ENCODE results near the gene RASGRF1.

The RASGRF1 gene

GRCh38 chr15:79065361-79065705 lies 25.2 kb downstream of the RASGRF1 start:
- H3K27ac ChIP-seq: no peak overlapping the region
- no peak for DNase-seq (ENCODE audit: low spot score)
- ChIA-PET POLR2A (ENCODE audit: low non-redundant PET) (no interaction called here), CTCF (interaction anchor here (1.7 kb wide), 1 partner anchor 119 kb away, joined by 8 read pairs; no protein-coding TSS in a partner anchor)
- TF ChIP-seq CTCF (conservative IDR thresholded peaks at IDR 0.05; ENCODE audit: low read depth): no peak

DNA sequence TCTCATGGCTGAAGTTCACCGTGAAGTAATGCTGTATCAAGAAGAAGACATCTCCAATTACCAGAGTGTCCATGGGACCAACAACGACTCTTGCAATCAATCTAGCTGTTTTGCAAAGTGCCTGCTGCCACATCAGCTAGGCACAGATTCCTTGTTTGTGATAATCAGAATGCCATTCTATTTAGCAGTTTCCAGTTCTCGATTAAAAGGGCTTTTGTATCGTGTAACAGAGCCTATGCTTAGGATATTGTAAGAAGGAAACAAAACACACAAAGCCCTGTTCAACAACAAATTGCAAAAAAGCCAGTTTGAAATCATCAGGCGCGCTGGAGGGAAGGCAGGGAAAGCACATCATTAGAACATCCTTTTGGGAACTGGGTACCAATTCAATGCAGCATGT lies 26.1 kb downstream of the RASGRF1 start:
- no peak for DNase-seq (ENCODE audit: low spot score)
- ChIA-PET POLR2A (ENCODE audit: low non-redundant PET) (no interaction called here), CTCF (interaction anchor here (1.7 kb wide), 1 partner anchor 120 kb away, joined by 8 read pairs; no protein-coding TSS in a partner anchor)
- TF ChIP-seq CTCF (conservative IDR thresholded peaks at IDR 0.05; ENCODE audit: low read depth): no peak
- no peak overlapping the region for H3K27ac ChIP-seq

DNA sequence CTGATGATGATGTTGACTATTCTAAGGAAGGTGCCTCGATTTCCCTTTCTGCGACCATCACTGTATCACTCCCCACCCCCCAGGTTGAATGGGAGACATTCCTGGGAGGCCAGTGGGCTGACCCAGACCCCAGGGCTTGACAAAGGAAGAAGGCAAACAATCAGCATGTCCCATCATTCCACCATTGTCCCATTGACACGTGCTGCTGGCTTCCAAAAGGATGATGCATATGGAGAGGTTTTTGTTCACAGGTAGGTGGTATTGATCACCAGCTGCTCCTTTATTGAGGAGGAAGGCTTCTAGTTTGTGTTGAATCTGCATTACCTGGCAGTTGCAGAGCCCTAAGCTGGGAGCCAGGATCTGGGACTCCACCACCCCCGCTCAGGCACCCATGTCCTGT lies 30.4 kb downstream of the RASGRF1 start:
- no peak for TF ChIP-seq CTCF (conservative IDR thresholded peaks at IDR 0.05; ENCODE audit: low read depth)
- POLR2A ChIA-PET (ENCODE audit: low non-redundant PET): no interaction called here
- no peak for DNase-seq (ENCODE audit: low spot score)
- CTCF ChIA-PET: no interaction called here
- H3K27ac ChIP-seq: no peak overlapping the region

DNA sequence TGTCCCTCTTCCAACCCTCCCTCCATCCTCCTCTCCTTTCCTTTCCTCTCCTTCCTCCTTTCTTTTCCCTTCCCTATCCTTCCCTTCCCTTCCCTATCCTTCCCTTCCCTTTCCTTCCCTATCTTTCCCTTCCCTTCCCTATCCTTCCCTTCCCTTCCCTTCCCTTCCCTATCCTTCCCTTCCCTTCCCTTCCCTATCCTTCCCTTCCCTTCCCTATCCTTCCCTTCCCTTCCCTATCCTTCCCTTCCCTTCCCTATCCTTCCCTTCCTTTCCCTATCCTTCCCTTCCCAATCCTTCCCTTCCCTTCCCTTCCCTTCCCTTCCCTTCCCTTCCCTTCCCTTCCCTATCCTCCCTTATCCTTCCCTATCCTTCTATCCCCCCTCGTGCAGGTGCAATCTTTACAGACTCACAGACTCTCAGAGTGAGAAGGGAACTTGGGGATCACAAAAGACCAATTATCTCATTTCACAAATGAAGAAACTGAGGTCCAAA lies 31.5 kb downstream of the RASGRF1 start:
- TF ChIP-seq CTCF (conservative IDR thresholded peaks at IDR 0.05; ENCODE audit: low read depth): no peak
- no peak for DNase-seq (ENCODE audit: low spot score)
- ChIA-PET CTCF (no interaction called here), POLR2A (ENCODE audit: low non-redundant PET) (no interaction called here)
- no peak overlapping the region for H3K27ac ChIP-seq

GRCh38 chr15:79058260-79058850 lies 32.2 kb downstream of the RASGRF1 start:
- ChIA-PET POLR2A (ENCODE audit: low non-redundant PET) (no interaction called here), CTCF (no interaction called here)
- no peak for DNase-seq (ENCODE audit: low spot score)
- no peak for TF ChIP-seq CTCF (conservative IDR thresholded peaks at IDR 0.05; ENCODE audit: low read depth)
- no peak overlapping the region for H3K27ac ChIP-seq

GRCh38 chr15:79057050-79057449 lies 33.5 kb downstream of the RASGRF1 start:
- CTCF ChIA-PET: no interaction called here
- DNase-seq (ENCODE audit: low spot score): no peak
- no peak for TF ChIP-seq CTCF (conservative IDR thresholded peaks at IDR 0.05; ENCODE audit: low read depth)
- POLR2A ChIA-PET (ENCODE audit: low non-redundant PET): no interaction called here
- H3K27ac ChIP-seq: no peak overlapping the region
